GM18508 (cell line): ENCODE measurements around the gene RTP5.
"Not testable (repeated sequence)": the region's sequence is repeated elsewhere in the genome, so short reads cannot be mapped to it uniquely, and the experiment has no call there.

Source experiments
- ATAC-seq: cut with Tn5 transposase; IDR thresholded peaks from one replicate; pipeline ENCODE4 v1.9.1; 2021; ENCODE audit warnings: moderate number of reproducible peaks; ENCODE audit not compliant: insufficient read depth, unreplicated experiment

Gene RTP5

GRCh38 chr2:241911551-241911950 is 42.0 kb downstream of the RTP5 start:
- no peak for ATAC-seq

DNA sequence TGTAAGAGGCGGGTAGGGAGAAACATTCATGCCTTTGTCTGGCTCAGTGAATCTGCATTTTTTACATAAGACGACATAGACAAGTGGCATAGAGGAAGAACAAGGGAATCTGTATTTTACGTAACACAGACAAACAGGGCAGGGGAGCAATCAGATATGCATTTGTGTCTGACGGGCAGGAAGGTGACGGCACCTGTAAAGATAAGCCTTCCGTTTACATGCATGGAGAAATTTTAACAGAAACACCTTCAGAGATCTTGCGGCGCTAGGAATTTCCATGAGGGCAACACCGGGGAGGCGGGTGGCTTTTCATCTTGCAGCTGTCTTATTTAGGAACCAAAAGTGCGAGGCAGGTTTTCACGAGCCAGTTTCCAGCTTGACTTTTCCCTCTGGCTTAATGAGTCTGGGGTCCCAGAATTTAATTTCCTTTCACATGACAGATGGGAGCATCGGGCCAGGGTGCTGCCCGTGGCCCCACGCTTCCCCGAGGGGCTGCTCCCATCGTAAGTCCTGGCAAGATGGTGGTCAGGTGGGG is 42.6 kb downstream of the RTP5 start:
- no peak for ATAC-seq

- no peak for ATAC-seq
Measured at GRCh38 chr2:241913703-241914102, 44.2 kb downstream of the RTP5 start.

- ATAC-seq = no peak
Measured at GRCh38 chr2:241914542-241914941, 45.0 kb downstream of the RTP5 start.

- not testable (repeated sequence) for ATAC-seq
Measured at GRCh38 chr2:241921631-241922030, 52.1 kb downstream of the RTP5 start.

- no peak for ATAC-seq
Measured at GRCh38 chr2:241922411-241922810, 52.9 kb downstream of the RTP5 start.

DNA sequence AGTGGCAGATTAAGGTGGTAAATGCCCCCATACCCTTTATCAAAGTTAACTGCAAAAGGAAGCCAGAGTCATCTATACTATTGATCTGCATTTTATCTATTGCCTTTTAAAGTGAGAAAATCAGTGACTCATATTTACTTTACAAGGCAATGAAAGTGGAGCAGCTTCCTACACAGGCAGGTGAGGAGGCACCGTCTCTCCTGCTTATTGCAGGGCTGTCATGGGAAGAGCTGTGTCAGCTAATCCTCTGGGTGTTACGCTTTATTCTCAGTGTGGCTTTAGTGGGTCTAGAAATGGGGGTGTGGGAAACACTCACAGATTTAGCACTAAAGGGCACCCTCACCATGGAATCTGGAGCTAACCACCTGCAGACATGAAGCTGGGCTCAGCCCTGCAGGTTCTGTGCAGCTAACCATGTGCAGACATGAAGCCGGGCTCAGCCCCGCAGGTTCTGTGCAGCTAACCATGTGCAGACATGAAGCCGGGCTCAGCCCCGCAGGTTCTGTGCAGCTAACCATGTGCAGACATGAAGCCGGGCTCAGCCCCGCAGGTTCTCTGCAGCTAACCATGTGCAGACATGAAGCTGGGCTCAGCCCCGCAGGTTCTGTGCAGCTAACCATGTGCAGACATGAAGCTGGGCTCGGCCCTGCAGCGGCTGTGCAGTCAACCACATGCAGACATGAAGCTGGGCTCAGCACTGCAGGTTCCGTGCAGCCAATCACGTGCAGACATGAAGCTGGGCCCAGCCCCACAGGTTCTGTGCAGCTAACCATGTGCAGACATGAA is 53.5 kb downstream of the RTP5 start:
- not testable (repeated sequence) for ATAC-seq
